Hepatocyte (in vitro differentiated cells): ENCODE results near the gene NUDT7.

Source experiments
- CTCF ChIP-seq: fragments of 200-600 bp; sonication (generic); IDR thresholded peaks from 2 replicates; pipeline ENCODE4 v1.5.1; 2016; ENCODE audit warnings: antibody characterized with exemption, mild to moderate bottlenecking; ENCODE audit not compliant: poor library complexity
- EZH2 ChIP-seq: fragments of 200-600 bp; sonication (generic); IDR thresholded peaks from 2 replicates; pipeline ENCODE4 v1.6.1; 2016; ENCODE audit warnings: antibody characterized with exemption, mild to moderate bottlenecking, borderline replicate concordance
- EZH2phosphoT487 ChIP-seq: fragments of 200-600 bp; sonication (generic); IDR thresholded peaks from one replicate; pipeline ENCODE4 v1.6.1; 2018; ENCODE audit warnings: antibody characterized with exemption, mild to moderate bottlenecking, low read depth, moderate library complexity; ENCODE audit not compliant: unreplicated experiment, severe bottlenecking

GRCh38 chr16:77788181-77789084 lies 66.1 kb downstream of the NUDT7 start, which contains the start of gene VAT1L:
- no peak for TF ChIP-seq CTCF
- peak; percentile 93 for TF ChIP-seq EZH2
- TF ChIP-seq EZH2phosphoT487 = peak; percentile 16
